ENCODE results near the gene HVCN1.
"Not testable (repeated sequence)": the region's sequence is repeated elsewhere in the genome, so short reads cannot be mapped to it uniquely, and the experiment has no call there.

Gene HVCN1

DNA sequence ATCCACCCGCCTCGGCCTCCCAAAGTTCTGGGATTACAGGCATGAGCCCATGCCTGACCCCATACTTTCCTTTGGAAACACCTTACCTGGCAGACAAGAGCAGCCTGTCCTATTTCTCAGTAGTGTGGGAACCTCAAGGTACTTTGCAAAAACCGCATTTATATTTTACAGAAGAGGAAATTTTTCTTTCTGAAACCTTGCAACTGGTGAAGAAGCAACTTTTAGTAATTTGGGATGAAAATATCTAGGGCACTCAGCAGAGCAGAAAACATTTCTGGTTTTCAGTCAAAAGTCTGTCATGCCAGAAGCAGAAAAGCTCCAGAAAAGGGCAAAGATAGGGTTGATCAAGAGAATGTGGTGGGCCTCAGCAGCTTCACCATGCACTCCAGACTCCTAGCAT is 21.2 kb downstream of the HVCN1 start:
- no peak overlapping the region for H3K27ac ChIP-seq
- TF ChIP-seq, protein P1, sequence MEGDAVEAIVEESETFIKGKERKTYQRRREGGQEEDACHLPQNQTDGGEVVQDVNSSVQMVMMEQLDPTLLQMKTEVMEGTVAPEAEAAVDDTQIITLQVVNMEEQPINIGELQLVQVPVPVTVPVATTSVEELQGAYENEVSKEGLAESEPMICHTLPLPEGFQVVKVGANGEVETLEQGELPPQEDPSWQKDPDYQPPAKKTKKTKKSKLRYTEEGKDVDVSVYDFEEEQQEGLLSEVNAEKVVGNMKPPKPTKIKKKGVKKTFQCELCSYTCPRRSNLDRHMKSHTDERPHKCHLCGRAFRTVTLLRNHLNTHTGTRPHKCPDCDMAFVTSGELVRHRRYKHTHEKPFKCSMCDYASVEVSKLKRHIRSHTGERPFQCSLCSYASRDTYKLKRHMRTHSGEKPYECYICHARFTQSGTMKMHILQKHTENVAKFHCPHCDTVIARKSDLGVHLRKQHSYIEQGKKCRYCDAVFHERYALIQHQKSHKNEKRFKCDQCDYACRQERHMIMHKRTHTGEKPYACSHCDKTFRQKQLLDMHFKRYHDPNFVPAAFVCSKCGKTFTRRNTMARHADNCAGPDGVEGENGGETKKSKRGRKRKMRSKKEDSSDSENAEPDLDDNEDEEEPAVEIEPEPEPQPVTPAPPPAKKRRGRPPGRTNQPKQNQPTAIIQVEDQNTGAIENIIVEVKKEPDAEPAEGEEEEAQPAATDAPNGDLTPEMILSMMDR (IDR thresholded peaks at IDR 0.05), result no peak
- TF ChIP-seq ZFX (IDR thresholded peaks at IDR 0.05; ENCODE audit: borderline replicate concordance), result no peak

DNA sequence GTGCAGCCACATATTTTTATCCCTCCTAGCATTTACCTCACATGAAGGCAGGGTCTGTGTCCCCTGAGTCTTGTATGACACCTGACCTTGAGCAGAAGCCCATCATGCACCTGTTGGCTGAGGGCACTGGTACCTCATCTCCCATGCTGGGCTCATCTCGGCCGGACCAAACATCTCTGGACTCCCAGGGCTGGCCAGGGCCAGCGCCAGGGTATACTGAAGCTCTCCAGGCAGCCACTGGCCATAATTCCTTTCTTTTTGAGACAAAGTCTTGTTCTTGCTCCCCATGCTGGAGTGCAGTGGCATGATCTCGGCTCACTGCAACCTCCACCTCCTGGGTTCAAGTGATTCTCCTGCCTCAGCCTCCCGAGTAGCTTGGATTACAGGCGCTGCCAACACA is 22.0 kb downstream of the HVCN1 start:
- no peak for TF ChIP-seq ZFX (IDR thresholded peaks at IDR 0.05; ENCODE audit: borderline replicate concordance)
- no peak overlapping the region for H3K27ac ChIP-seq

DNA sequence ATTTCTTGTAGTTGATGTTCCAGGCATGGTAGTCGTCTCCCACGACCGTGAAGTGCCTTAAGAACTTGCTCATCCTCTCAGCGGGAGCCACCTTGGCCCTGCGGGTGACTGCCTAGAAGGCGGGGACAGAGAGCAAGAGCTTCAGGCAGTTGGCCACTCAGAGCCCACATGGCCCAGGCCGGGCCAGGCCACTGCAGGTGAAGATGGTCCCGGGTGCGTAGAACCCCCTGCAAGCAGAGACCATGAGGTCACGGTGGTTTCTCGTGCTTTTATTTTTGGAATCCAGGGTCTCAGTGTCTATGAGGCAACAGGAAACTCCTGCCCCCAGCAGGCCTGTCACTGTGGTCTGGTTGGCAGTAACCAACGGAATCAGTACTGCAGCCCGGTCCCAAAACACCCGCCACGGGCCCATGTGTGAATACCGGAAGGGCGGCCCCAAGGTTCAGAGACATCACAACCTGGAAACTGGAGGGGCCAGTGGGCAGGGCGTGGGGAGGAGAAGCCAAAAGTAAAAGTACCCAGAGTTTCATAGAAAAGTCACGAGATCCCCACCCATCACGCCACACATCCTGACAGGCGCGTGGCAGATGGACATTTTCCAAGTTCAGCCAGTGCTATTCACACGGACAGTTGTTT is 27.5 kb downstream of the HVCN1 start:
- TF ChIP-seq, protein P1 (IDR thresholded peaks at IDR 0.05), result no peak
- no peak for TF ChIP-seq ZFX (IDR thresholded peaks at IDR 0.05; ENCODE audit: borderline replicate concordance)
- H3K27ac ChIP-seq, result no peak overlapping the region

DNA sequence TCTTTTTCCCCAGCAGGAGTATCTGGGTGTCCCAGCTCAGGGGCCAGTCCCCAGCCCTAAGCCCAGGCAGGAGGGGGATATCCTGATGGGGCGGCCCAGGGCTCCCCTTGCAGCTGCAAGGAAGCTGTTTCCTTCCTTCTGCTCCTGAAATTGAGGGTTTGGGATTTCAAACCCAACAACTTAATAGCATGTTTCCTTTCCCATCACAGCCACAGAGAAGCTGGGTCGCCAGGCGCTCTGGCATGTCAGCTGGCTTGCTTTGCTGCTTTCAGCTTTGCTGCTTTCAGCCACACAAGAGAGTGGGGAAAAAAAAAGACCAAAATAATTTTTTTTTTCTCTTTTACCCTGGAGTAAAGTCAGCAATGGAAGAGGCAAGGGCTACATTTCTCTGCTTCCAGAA is 30.0 kb downstream of the HVCN1 start:
- TF ChIP-seq ZFX (IDR thresholded peaks at IDR 0.05; ENCODE audit: borderline replicate concordance), result no peak
- TF ChIP-seq, protein P1 (IDR thresholded peaks at IDR 0.05), result no peak
- H3K27ac ChIP-seq, result no peak overlapping the region

DNA sequence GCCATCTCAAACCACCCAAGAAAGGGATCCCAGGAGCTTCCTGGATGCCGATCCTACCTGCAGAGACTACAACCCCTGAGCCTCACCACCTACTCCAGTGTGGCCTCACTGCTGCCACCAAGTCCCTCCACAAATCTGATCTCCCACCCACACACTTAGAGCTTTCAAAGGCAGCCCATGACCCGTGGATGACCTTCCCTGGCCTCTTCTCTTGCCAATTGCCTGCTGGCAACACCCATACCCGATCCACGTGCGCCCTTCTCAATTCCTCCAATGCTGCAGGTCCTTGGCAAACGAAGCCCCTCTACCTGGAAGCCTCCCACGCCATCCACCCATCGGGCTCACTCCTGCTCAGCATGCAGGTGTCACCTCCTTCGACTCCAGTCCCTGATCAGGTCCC is 30.7 kb downstream of the HVCN1 start:
- no peak overlapping the region for H3K27ac ChIP-seq
- no peak for TF ChIP-seq ZFX (IDR thresholded peaks at IDR 0.05; ENCODE audit: borderline replicate concordance)
- TF ChIP-seq, protein P1 (IDR thresholded peaks at IDR 0.05), result no peak

DNA sequence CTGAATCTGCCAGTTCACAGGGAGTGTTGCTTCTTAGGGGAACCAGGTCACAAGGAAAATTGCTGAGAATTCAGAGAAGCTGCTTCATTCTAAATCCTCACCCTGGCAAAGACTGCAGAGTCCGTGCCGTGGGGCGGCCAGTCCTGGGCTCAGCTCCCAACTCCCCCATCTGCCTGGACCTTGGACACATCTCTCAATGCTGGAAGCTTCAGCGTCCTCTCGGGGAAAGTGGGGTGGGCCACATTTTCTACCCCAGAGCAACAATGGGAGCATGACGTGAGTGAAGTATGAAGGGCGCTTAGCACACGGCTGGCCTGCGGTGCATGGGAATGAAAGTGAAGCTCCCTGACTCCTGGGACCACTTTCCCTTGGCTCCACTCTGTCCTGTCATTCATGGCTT is 31.2 kb downstream of the HVCN1 start:
- no peak overlapping the region for H3K27ac ChIP-seq
- no peak for TF ChIP-seq ZFX (IDR thresholded peaks at IDR 0.05; ENCODE audit: borderline replicate concordance)
- TF ChIP-seq, protein P1 (IDR thresholded peaks at IDR 0.05), result no peak

DNA sequence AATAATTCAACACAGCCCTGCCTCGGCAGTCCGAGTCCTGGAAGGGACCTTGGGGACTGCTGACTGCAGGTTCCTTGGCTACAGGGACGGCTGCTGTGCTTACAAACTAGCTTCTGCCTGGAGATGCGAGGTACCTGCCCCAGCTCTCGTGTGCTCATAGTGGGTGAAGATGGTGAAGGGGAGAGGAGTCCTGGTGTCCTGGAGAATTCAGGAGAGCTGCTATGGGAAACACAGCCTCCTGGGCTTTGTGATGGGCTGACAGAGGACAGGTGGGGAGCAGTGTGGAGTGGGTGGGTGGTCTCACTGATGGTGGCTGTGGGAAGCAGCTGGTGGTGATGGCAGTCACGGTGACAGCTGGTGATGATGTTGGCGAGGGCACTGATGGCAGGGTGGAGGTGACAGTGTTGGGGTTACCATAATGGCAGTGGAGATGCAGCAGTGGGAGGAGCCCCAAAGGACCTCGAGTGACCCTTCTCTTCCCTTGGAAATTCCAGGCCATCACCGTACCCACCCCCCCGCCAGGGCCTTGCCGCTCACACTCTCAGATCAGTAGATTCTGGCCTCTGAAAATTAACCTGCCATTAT is 32.8 kb downstream of the HVCN1 start:
- no peak overlapping the region for H3K27ac ChIP-seq
- no peak for TF ChIP-seq ZFX (IDR thresholded peaks at IDR 0.05; ENCODE audit: borderline replicate concordance)
- TF ChIP-seq, protein P1 (IDR thresholded peaks at IDR 0.05), result no peak

DNA sequence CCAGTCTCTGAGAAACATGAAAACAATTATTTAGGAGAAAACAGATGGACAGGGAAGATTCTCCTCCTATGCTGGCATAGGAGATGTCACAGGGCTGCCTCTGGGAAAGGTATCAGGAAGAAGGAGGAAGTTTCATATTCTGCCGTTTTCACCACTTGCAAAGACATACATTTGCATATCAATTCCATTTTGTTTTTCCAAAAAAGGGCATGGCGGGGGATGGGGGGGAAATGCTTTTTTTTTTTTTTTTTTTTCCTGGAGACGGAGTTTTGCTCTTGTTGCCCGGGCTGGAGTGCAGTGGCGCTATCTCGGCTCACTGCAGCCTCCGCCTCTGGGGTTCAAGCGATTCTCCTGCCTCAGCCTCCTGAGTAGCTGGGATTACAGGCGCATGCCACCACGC is 34.7 kb downstream of the HVCN1 start:
- H3K27ac ChIP-seq, result not testable (repeated sequence)

All from 22Rv1 (cell line).